ENCODE measurements around the gene JAZF1. TPM values are rescaled to one million over a fixed set of nuclear protein-coding genes. Genes with fewer than 3 reads are reported as not detected.

JAZF1 gene
- total RNA-seq, 1 experiment from 2014 or later: 9.1 TPM

GRCh38 chr7:28104041-28104541, 76.5 kb downstream of the JAZF1 start:
- Histone ChIP-seq H3K4ac (ENCODE audit: low read depth, low read length) (no peak overlapping the region), H2BK120ac (ENCODE audit: low read depth, low read length, poor library complexity, severe bottlenecking) (no peak overlapping the region), H3K14ac (ENCODE audit: insufficient read depth, low read length) (no peak overlapping the region), H2AFZ (ENCODE audit: low read length) (no peak overlapping the region), H3K23ac (ENCODE audit: insufficient read length, low read depth, low read length) (no peak overlapping the region), H3K23me2 (ENCODE audit: insufficient read length, low read depth, low read length, poor library complexity, severe bottlenecking) (no peaks in the 10 kb centered on the region), H3K27me3 (ENCODE audit: insufficient read depth, low read length) (no peaks in the 10 kb centered on the region), H2BK20ac (ENCODE audit: low read depth, low read length, poor library complexity, severe bottlenecking) (no peak overlapping the region), H3K9ac (ENCODE audit: extremely low read depth, insufficient read length, low read length) (no peak overlapping the region), H3K56ac (ENCODE audit: insufficient read length, low read depth, low read length) (no peak overlapping the region), H2BK12ac (ENCODE audit: insufficient read length, low read depth, low read length) (no peak overlapping the region), H2BK15ac (ENCODE audit: low read depth, low read length) (no peak overlapping the region), H3K79me2 (ENCODE audit: insufficient read depth, low read length) (0 out of 2 replicates have a peak, but pooled peaks cover 3% of the 10 kb centered on the region), H3K27ac (ENCODE audit: insufficient read length, low read depth, low read length) (no peak overlapping the region), H4K91ac (ENCODE audit: insufficient read length, low read depth, low read length) (no peak overlapping the region), H4K20me1 (ENCODE audit: control insufficient read depth, insufficient read depth, insufficient read length) (no peaks in the 10 kb centered on the region), H3K9me3 (ENCODE audit: control insufficient read depth, low read depth, low read length) (no peaks in the 10 kb centered on the region), H3K18ac (ENCODE audit: insufficient read length, low read depth, low read length) (no peak overlapping the region), H3K4me1 (ENCODE audit: insufficient read depth, low read length) (peaks cover 3% of the 10 kb centered on the region; the same call in 1 of the 2 replicates), H4K8ac (replicated peaks; ENCODE audit: insufficient read length, low read depth, low read length) (no peak overlapping the region), H3T11ph (ENCODE audit: low read length) (no peak overlapping the region), H3K79me1 (ENCODE audit: insufficient read depth, low read depth, low read length, poor library complexity, severe bottlenecking) (no peaks in the 10 kb centered on the region), H4K5ac (ENCODE audit: insufficient read length, low read depth, low read length) (no peak overlapping the region), H2AK5ac (ENCODE audit: insufficient read length, low read length) (no peak overlapping the region), H3K4me2 (ENCODE audit: insufficient read depth, insufficient read length, low read length) (no peak overlapping the region), H2BK5ac (ENCODE audit: insufficient read length, low read length) (no peak overlapping the region)
- H3K4me1 Mint-ChIP-seq: peaks cover 7 to 34% of the 10 kb centered on the region in 2 experiments; a peak in 3 of 4 replicates
- H3K27me3 Mint-ChIP-seq (ENCODE audit: low read depth): no peaks in the 10 kb centered on the region
- H3K36me3 Mint-ChIP-seq (ENCODE audit: insufficient read depth in 1 of 3, low read depth in 3 of 3): no peaks in the 10 kb centered on the region
- H3K27ac Mint-ChIP-seq: no peak overlapping the region; a peak in 1 of 7 replicates
- no peak for TF ChIP-seq CTCF (conservative IDR thresholded peaks at IDR 0.05)
- no CpG with 5 or more reads among the region's 3 CpGs for WGBS (ENCODE audit: extremely low coverage, insufficient read length, low lambda C conversion rate)
- DNase-seq: no peak
- H3K4me3 Mint-ChIP-seq: no peak overlapping the region
- no peaks in the 10 kb centered on the region for H3K9me3 Mint-ChIP-seq
